HG03025 (cell line): Measurements from ENCODE around the gene RHOA.
"Not testable (repeated sequence)": the region's sequence is repeated elsewhere in the genome, so short reads cannot be mapped to it uniquely, and the experiment has no call there.

Source experiments
- ATAC-seq: cut with Tn5 transposase; IDR thresholded peaks from one replicate; pipeline ENCODE4 v1.9.1; 2021; ENCODE audit warnings: mild to moderate bottlenecking, moderate library complexity; ENCODE audit not compliant: unreplicated experiment, low FRiP score

The RHOA gene

DNA sequence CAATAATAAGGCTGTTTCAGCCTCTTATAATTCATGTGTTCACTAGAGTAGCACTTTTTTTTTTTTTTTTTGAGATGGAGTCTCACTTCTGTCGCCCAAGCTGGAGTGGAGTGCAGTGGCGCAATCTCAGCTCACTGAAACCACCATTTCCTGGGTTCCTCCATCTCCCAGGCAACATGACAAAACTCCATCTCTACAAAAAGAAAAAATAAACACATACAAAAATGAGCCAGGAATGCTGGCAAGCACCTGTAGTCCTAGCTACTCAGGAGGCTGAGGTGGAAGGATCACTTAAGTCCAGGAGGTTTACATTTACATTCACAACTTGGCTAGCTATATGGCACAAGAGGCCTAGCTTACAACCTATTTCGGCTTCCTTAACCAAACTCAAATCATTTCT lies 78.7 kb downstream of the RHOA start:
- no peak for ATAC-seq

DNA sequence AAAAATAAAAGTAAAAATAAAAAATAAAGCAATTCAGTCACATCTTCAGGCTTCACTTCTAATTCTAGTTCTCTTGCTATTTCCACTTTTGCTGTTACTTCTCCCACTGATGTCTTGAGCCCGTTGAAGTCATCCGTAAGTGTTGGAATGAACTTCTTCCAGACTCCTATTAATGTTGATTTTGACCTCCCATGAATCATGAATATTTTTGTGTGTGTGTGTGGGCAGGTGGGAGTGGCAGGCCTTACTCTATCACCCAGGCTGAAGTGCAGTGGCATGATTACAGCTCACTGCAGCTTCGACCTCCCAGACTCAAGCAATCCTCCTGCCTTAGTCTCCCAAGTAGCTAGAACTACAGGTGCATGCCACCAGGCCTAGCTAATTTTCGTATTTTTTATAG lies 82.6 kb downstream of the RHOA start:
- no peak for ATAC-seq

DNA sequence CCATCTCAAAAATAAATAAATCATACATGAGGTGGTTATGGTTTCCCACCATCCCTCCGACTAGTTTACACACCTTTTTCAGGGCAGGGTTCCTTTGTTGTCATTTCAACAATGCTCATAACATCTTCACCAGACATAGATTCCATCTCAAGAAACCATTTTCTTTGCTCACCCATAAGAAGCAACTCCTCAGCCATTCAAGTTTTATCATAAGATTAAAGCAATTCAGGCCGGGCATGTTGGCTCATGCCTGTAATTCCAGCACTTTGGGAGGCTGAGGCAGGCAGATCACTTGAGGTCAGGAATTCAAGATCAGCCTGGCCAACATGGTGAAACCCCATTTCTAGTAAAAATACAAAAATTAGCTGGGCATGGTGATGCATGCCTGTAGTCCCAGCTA lies 83.4 kb downstream of the RHOA start:
- not testable (repeated sequence) for ATAC-seq

DNA sequence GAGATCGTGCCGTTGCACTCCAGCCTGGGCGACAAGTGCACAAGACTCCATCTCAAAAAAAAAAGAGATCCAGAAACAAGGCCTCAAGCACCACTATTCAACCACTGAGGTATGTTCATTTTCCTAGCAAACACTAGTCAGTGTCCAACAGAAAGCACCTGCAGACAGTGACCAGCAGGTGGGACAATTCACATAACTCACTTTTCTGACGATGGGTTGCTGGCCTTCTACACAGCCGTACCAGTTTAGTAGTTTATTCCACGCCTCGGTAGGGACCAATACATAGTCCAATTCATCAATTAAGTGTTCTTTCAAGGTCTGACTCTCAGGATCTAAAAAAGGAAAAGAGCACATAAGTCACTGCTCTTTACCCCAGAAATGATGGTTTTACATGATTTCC lies 84.3 kb downstream of the RHOA start:
- ATAC-seq: no peak

DNA sequence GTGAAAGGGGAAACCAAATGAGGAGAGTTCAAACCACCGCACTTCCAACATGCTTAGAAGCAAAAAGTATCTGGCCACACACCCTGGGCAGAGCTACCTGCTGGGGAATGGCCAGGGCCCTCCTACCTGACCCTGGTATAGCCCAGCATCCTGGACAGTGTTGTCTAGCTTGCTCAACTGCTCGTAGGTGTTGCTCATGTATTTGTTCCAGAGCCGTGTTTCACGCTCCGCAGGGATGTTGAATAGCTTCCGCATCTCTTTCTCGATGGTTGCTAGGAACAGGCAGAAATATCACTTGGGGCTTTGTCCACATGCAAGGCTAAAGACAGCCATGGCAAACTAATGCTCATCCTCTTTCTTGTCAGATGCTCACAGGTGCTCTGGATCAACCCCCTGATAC lies 87.0 kb downstream of the RHOA start:
- no peak for ATAC-seq

DNA sequence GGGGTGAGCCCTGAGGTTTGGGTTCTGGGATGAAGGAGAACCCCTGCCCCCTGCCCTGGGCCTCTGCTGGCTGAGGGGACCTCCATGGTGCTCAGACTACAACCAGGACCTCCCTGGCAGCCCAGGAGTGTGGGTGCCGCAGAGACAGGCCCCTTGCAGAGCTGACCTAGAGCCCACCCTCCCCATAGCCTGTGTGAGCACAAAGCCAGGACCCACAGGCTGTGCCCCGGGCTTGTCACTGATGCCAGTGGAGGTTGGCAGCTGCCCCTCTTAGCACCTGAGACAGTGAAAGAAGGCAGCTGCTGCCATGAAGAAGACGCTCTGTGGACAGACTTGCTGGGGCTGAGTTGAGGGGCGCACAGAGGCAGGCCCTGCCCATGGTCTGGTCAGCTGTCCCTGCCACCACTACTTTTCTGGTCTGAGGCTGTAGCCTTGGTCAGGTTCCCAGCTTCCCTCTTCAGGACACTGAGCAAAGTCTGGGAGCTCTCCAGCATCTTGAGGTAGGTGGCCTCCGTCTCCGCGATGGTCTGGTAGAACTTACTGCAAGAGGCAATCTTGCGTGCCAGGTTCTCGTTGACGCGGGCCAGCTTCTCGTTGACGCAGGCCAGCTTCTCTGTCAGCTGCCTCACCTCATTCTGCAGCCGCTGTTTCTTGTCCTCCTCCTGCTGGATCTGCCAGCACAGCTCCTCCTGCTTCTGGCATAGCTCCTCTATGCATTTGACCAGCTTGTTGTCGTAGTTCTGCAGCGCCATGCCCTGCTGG lies 94.9 kb downstream of the RHOA start:
- ATAC-seq: no peak

DNA sequence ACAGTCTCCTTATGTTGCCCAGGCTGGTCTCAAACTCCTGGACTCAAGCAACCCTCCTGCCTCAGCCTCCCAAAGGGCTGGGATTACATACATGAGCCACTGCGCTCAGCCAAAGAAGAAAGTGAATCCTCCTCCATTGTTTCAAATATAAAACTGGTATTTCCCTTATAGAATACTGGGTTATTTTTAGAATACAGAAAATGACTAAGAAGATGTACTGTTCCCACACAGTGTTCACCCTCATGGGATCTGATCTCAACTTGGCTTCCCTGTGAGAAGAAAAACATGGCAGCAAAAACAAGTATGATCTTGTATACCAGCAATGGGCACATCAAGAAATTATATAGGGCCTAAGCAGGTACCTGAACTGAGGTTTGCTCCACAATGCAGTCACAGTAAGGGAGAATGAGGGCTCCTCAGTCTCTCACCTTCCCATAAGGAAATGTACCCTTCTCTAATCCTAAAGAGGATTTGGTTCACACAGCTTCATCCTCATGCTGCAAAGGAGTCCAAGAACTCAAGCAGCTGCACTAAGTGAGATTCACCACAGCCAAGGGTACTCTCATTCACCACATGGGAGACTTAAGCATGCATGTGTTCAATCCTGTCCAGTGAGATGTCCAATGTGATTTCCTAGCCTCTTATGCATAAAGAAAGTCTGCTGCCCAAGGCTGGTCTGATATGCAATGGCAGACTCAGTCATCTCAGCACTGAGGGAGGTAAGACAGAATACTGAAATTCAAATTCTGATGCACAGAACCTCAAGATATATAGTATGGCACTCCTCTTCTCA lies 97.7 kb downstream of the RHOA start:
- ATAC-seq: no peak

DNA sequence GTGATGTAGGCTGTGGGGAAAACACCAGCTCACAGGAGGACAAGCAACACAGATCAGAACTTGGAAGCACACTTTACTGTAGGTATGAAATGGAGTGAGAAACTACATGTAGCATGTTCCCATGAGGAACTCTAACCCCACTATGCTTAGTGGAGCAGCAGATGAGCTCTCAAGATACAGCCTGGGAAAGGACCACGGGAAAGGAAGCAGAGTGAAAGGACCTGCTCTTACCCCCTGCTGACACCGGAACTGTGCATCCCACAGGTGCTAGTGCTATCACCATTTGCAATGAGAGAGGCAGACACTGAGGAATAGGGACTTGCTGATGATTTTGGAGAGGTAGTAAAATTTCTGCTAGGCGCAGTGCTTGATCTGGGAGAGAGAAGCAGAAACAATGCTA lies 100.5 kb downstream of the RHOA start:
- no peak for ATAC-seq

DNA sequence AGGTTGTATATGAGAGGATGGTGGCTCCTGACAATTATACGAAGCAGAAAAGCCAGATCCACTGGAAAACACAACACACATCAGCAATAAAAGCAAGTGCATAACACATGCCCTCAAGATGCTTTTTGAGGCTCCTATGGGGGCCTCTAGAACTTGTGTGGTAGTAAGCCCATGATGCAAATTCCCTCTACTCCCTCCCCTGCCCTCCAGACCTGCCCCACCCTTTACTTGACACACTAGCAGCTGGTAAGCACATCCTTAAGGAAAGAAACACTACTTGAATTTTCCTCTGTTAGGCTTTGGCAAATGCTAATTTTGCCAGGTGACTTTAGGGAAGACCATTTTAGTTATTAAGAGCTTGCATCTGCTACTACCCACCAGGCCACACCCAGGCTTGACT lies 101.1 kb downstream of the RHOA start:
- no peak for ATAC-seq
